RPMI7951 (cell line): ENCODE data around the gene BAIAP3. TPM values are rescaled to one million over a fixed set of nuclear protein-coding genes. Genes with fewer than 3 reads are reported as not detected.

Experiments
- DNase-seq: peaks from one replicate; pipeline ENCODE4 v3.0.0-alpha.2; 2012; ENCODE audit warnings: low read depth
- total RNA-seq: library from RNA; depleted of rRNA; stranded (reverse); fragments of >200 nt; shearing (Covaris generic); gene quantifications from 2 replicates; pipeline ENCODE4 v1.2.3, GENCODE V29; 2014; rRNA removed

BAIAP3 gene
- total RNA-seq, 1 experiment from 2014 or later, result 2.4 TPM

- DNase-seq, result no peak
These were observed 60.2 kb downstream of the BAIAP3 start for GRCh38 chr16:1393613-1394176.

GRCh38 chr16:1394367-1394951 lies 61.0 kb downstream of the BAIAP3 start:
- DNase-seq, result no peak

- DNase-seq, result no peak
These were observed 62.1 kb downstream of the BAIAP3 start for GRCh38 chr16:1395444-1396031.

GRCh38 chr16:1397779-1398178 lies 64.3 kb downstream of the BAIAP3 start:
- no peak for DNase-seq

- DNase-seq, result no peak
These were observed 64.9 kb downstream of the BAIAP3 start for GRCh38 chr16:1398351-1398750.

Other genes with a start within 250 kb of the BAIAP3 start
- gene C1QTNF8, start 237.4 kb upstream of the BAIAP3 start, total RNA-seq, result not detected in 2 replicates
- gene CACNA1H, start 180.5 kb upstream of the BAIAP3 start, total RNA-seq, result not detected in 2 replicates
- gene TPSG1, start 108.4 kb upstream of the BAIAP3 start, total RNA-seq, result 0.24 TPM in 1 of 2 replicates, not detected in the other
- gene TPSB2, start 103.5 kb upstream of the BAIAP3 start, total RNA-seq, result not detected in 2 replicates
- 0.39 and 0.72 TPM in 2 replicates for gene TPSAB1, start 92.9 kb upstream of the BAIAP3 start, total RNA-seq
- gene TPSD1, start 77.6 kb upstream of the BAIAP3 start, total RNA-seq, result not detected in 2 replicates
- 50.4 and 53.6 TPM in 2 replicates for gene UBE2I, start 24.0 kb upstream of the BAIAP3 start, total RNA-seq
- gene TSR3, start 18.2 kb downstream of the BAIAP3 start, total RNA-seq, result 50.0 and 65.5 TPM in 2 replicates
- 27.8 and 42.1 TPM in 2 replicates for gene GNPTG, start 18.3 kb downstream of the BAIAP3 start, total RNA-seq
- 4.8 and 8.8 TPM in 2 replicates for gene UNKL, start 81.1 kb downstream of the BAIAP3 start, total RNA-seq
- gene UQCC4, start 87.1 kb downstream of the BAIAP3 start, total RNA-seq, result 25.1 and 30.1 TPM in 2 replicates
- gene PERCC1, start 97.4 kb downstream of the BAIAP3 start, total RNA-seq, result not detected in 2 replicates
- not detected in 2 replicates for gene CCDC154, start 110.9 kb downstream of the BAIAP3 start, total RNA-seq
- gene CLCN7, start 141.4 kb downstream of the BAIAP3 start, total RNA-seq, result 33.3 and 38.6 TPM in 2 replicates
- gene PTX4, start 155.3 kb downstream of the BAIAP3 start, total RNA-seq, result not detected in 2 replicates
- 9.0 and 12.8 TPM in 2 replicates for gene TELO2, start 159.7 kb downstream of the BAIAP3 start, total RNA-seq
- not detected in 2 replicates for gene TMEM204, start 200.0 kb downstream of the BAIAP3 start, total RNA-seq